Transverse colon (tissue), 4 donors: ENCODE data around the gene C12orf42. TPM values are rescaled to one million over a fixed set of nuclear protein-coding genes. Genes with fewer than 3 reads are reported as not detected.

Experiments used
- DNase-seq: peaks from one replicate; pipeline ENCODE4 v3.0.0-alpha.2; 2019
- H3K27ac ChIP-seq, 4 donors: fragments of 200-600 bp; sonication (generic); 2 replicates each; pipeline ENCODE4 v1.5.1; 2016 to 2018; ENCODE audit warnings: inconsistent platforms in 4 of 4
- H3K27me3 ChIP-seq: fragments of 200-600 bp; sonication (generic); 2 replicates; pipeline ENCODE4 v1.5.1; 2017; ENCODE audit warnings: inconsistent platforms
- H3K36me3 ChIP-seq, 4 donors: fragments of 200-600 bp; sonication (generic); 2 replicates each; pipeline ENCODE4 v1.5.1; 2017 to 2019; ENCODE audit warnings: inconsistent platforms in 4 of 4
- H3K4me1 ChIP-seq, 4 donors: fragments of 200-600 bp; sonication (generic); 2 replicates each; pipeline ENCODE4 v1.5.1; 2017 to 2020; ENCODE audit warnings: inconsistent platforms in 4 of 4
- H3K4me3 ChIP-seq, 4 donors: fragments of 200-600 bp; sonication (generic); 1 replicate in 1 of 4; 2 replicates in 3 of 4; pipeline versions ENCODE4 v1.5.1 to v1.6.1; 2017 to 2019; ENCODE audit warnings: inconsistent platforms in 4 of 4
- H3K9me3 ChIP-seq, 2 donors: fragments of 200-600 bp; sonication (generic); 2 replicates each; pipeline ENCODE4 v1.5.1; 2017 to 2019; ENCODE audit warnings: inconsistent platforms in 2 of 2
- EP300 ChIP-seq: sonication (generic); formaldehyde crosslinking; IDR thresholded peaks from one replicate; pipeline ENCODE4 v1.6.1; 2017; ENCODE audit warnings: antibody characterized with exemption, low read depth
- POLR2A ChIP-seq: fragments of 450-650 bp; IDR thresholded peaks from one replicate; pipeline ENCODE4 v1.6.1; 2016; ENCODE audit warnings: antibody characterized with exemption, mild to moderate bottlenecking, moderate library complexity
- POLR2AphosphoS5 ChIP-seq, 3 donors: sonication (generic); formaldehyde crosslinking; IDR thresholded peaks; one replicate each; pipeline ENCODE4 v1.6.1; 2016; ENCODE audit warnings: antibody characterized with exemption in 3 of 3
- WGBS, 2 donors: methylation state at CpG; one replicate each; pipeline ENCODE4 v1.1.5; 2018; ENCODE audit warnings: low coverage in 1 of 2; 5-methylcytosine and 5-hydroxymethylcytosine counted together
- in situ Hi-C, 4 donors: fragments of 200-750 bp; cut with MboI; loops; one replicate each; pipeline versions ENCODE4 v1.15.0 to v1.15.1; 2017; ENCODE audit warnings: low sequenced_read_pairs in 3 of 4, low pct_ligation_motif_present in 1 of 4, low pct_unique_long_range_greater_than_20kb in 1 of 4
- intact Hi-C: fragments of 100-400 bp; cut with DNase I; formaldehyde crosslinking; loops from one replicate; pipeline ENCODE4 v1.15.1; 2023; ENCODE audit warnings: low total_unique reads
- total RNA-seq, 4 donors: library from RNA; depleted of rRNA; stranded (reverse); fragments of >200 nt; gene quantifications; one replicate each; pipeline ENCODE4 v1.1.0, GENCODE V29; 2016
- TF ChIP-seq, protein P1 (sequence below), 5 experiments: fragments of 200-600 bp in 3 of 5; fragments of 450-650 bp in 2 of 5; sonication (generic) in 3 of 5; IDR thresholded peaks; 1 replicate in 2 of 5; 2 replicates in 3 of 5; pipeline ENCODE4 v1.5.1; 2016 to 2017; ENCODE audit warnings: antibody characterized with exemption in 5 of 5, inconsistent platforms in 3 of 5, mild to moderate bottlenecking in 2 of 5, moderate library complexity in 1 of 5

C12orf42 gene
- total RNA-seq, 4 donors from 2014 or later, result 0.79 to 43.4 TPM; not detected in 2

DNA sequence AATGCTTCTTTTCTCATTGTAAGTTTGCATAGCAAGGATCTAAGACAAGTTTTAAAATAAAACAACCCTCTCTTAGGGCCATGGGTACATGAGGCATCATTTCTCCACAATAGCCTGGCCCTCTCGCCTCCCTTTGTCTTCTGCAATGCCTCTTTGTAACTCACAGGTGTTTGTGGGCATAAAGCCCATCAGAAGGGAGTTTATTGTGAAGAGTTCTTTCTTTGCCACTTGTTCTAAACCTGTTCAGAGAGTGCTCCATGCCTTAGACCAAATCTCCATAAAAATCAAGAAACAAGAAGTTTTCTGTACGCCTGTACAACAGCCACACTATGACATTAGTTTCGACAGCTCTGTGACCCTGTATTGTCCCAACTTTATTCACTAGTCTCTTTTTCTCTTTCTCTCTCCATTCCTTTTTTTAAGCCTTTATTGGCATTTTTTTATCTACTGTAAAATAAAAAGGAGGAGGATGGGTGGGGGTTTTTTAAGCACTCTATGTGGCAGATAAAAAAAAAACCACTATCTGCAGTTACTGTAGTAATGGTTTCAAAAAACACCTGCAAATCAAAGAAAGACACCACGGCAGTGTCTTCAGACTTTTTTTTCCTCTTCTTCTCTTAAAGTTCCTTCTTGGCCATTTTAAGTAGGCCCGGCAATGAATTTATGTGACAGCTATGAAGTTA is 1.6 kb downstream of the C12orf42 start:
- in situ Hi-C loops, result no loop called here
- Histone ChIP-seq H3K4me3 (no peak overlapping the region), H3K4me1 (peaks cover 0 to 12% (median 9%) of the 10 kb centered on the region in 4 donors), H3K9me3 (no peaks in the 10 kb centered on the region), H3K27ac (no peak overlapping the region), H3K27me3 (peaks cover 42% of the 10 kb centered on the region), H3K36me3 (no peaks in the 10 kb centered on the region)
- TF ChIP-seq EP300, result no peak
- no peak for TF ChIP-seq POLR2A
- TF ChIP-seq, protein P1, sequence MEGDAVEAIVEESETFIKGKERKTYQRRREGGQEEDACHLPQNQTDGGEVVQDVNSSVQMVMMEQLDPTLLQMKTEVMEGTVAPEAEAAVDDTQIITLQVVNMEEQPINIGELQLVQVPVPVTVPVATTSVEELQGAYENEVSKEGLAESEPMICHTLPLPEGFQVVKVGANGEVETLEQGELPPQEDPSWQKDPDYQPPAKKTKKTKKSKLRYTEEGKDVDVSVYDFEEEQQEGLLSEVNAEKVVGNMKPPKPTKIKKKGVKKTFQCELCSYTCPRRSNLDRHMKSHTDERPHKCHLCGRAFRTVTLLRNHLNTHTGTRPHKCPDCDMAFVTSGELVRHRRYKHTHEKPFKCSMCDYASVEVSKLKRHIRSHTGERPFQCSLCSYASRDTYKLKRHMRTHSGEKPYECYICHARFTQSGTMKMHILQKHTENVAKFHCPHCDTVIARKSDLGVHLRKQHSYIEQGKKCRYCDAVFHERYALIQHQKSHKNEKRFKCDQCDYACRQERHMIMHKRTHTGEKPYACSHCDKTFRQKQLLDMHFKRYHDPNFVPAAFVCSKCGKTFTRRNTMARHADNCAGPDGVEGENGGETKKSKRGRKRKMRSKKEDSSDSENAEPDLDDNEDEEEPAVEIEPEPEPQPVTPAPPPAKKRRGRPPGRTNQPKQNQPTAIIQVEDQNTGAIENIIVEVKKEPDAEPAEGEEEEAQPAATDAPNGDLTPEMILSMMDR (IDR thresholded peaks at IDR 0.05), result no peak
- TF ChIP-seq POLR2AphosphoS5 (IDR thresholded peaks at IDR 0.05), result no peak
- no peak for DNase-seq
- intact Hi-C loops, result no loop called here
- WGBS, 2 donors, result 56 to 72% methylated on average over 5 of the region's 5 CpGs

DNA sequence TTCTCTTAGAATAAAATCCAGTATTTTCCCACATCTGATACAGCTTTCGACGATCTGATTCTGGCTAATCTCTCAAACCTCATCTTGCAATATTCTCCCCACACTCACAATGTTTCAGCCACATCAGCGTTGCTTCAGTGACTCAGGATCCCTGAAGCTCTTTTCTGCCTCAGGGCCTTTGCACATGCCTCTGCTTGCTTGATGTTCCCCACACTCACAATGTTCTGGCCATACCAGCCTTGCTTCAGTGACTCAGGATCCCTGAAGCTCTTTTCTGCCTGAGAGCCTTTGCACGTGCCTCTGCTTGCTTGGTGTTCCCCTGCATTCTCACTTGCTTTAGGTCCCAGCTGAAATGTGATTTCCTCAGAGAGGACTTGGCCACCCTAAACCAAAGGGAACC is 2.6 kb downstream of the C12orf42 start:
- intact Hi-C loops, result no loop called here
- Histone ChIP-seq H3K27me3 (peaks cover 42% of the 10 kb centered on the region), H3K4me3 (no peak overlapping the region), H3K27ac (no peak overlapping the region), H3K36me3 (no peaks in the 10 kb centered on the region), H3K4me1 (peaks cover 0 to 12% (median 9%) of the 10 kb centered on the region in 4 donors), H3K9me3 (no peaks in the 10 kb centered on the region)
- 90% methylated on average over 4 of the region's 4 CpGs for WGBS, 2 donors
- in situ Hi-C loops, result no loop called here
- DNase-seq, result no peak
- TF ChIP-seq POLR2A (no peak), EP300 (no peak), POLR2AphosphoS5 (IDR thresholded peaks at IDR 0.05) (no peak)
- TF ChIP-seq, protein P1 (IDR thresholded peaks at IDR 0.05), result no peak

DNA sequence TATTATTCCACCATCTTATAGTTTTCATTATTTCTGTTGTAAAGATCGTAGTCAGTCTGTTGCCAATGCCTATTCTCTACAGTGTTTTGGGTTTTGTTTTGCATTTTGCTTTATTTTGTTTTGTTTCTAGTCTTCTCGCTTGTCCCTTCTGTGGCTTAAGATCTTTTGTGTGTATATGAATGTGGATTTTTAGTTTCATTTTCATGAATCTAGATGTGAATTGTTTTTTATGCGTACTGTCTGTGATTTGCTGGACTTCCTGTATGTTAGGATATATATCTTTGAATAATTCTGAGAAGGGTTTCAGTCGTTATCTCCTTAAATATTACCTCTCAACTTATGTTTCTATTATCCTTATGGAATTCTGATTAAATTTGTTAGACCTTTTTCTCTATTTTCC is 13.4 kb downstream of the C12orf42 start:
- Histone ChIP-seq H3K27ac (no peak overlapping the region), H3K27me3 (no peaks in the 10 kb centered on the region), H3K9me3 (peaks cover 3 to 6% of the 10 kb centered on the region in 2 donors), H3K4me3 (no peak overlapping the region), H3K4me1 (no peaks in the 10 kb centered on the region), H3K36me3 (no peaks in the 10 kb centered on the region)
- DNase-seq, result no peak
- TF ChIP-seq, protein P1 (IDR thresholded peaks at IDR 0.05), result no peak
- TF ChIP-seq POLR2A (no peak), POLR2AphosphoS5 (IDR thresholded peaks at IDR 0.05) (no peak), EP300 (no peak)
- in situ Hi-C loops (no loop called here), intact Hi-C loops (no loop called here)
- WGBS, 2 donors, result 39 to 56% methylated on average over 4 of the region's 4 CpGs

DNA sequence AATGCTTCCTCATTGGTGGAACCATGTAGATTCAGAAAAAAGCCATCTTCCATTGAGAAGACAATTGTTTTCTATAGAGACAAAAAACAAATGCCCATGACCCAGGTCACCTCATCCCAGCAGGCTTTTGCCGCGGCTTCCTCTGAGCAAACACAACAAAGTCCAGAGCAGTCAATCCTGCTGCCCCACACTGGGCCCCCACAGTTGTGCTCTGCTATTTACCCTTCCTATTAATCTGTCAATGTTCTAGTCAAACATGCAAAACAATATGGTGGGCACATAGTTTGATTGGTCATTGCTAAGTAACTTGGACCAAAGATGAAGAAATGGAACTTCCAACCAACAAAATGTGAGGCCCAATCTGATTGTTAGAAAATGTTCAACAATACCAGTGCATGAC is 20.7 kb downstream of the C12orf42 start:
- H3K4me3 ChIP-seq, result no peak overlapping the region

More for the DNA sequence above, 20.7 kb downstream of the C12orf42 start:
- no peak for TF ChIP-seq POLR2AphosphoS5 (IDR thresholded peaks at IDR 0.05)
- no peak for TF ChIP-seq EP300
- TF ChIP-seq, protein P1 (IDR thresholded peaks at IDR 0.05), result no peak
- TF ChIP-seq POLR2A, result no peak
- Histone ChIP-seq H3K27me3 (no peaks in the 10 kb centered on the region), H3K36me3 (no peaks in the 10 kb centered on the region), H3K9me3 (peaks cover 0 to 2% of the 10 kb centered on the region in 2 donors), H3K27ac (no peak overlapping the region), H3K4me1 (no peaks in the 10 kb centered on the region)
- WGBS, 2 donors, result 78 to 100% methylated on average over 1 to 2 of the region's 2 CpGs
- intact Hi-C loops (no loop called here), in situ Hi-C loops (no loop called here)
- no peak for DNase-seq
